B cell (primary cell): ENCODE measurements around the gene DERA.

Experiments
- CTCF ChIP-seq: fragments of 200-600 bp; IDR thresholded peaks from one replicate; pipeline ENCODE4 v1.8.0; 2022; ENCODE audit warnings: antibody characterized with exemption, mild to moderate bottlenecking
- EZH2 ChIP-seq: IDR thresholded peaks from 2 replicates; pipeline ENCODE4 v1.6.1; 2012; ENCODE audit warnings: borderline replicate concordance, low read depth, mild to moderate bottlenecking, moderate library complexity, low read length; ENCODE audit not compliant: insufficient read depth, poor library complexity, severe bottlenecking

GRCh38 chr12:15982071-15982470 is 70.9 kb downstream of the DERA start:
- no peak for TF ChIP-seq CTCF
- TF ChIP-seq EZH2, result no peak
